ENCODE results near the gene STMND1.

GRCh38 chr6:17083397-17083796 lies 18.5 kb upstream of the STMND1 start:
- no peak for TF ChIP-seq POLR2A (IDR thresholded peaks at IDR 0.05)
- TF ChIP-seq, protein P1, sequence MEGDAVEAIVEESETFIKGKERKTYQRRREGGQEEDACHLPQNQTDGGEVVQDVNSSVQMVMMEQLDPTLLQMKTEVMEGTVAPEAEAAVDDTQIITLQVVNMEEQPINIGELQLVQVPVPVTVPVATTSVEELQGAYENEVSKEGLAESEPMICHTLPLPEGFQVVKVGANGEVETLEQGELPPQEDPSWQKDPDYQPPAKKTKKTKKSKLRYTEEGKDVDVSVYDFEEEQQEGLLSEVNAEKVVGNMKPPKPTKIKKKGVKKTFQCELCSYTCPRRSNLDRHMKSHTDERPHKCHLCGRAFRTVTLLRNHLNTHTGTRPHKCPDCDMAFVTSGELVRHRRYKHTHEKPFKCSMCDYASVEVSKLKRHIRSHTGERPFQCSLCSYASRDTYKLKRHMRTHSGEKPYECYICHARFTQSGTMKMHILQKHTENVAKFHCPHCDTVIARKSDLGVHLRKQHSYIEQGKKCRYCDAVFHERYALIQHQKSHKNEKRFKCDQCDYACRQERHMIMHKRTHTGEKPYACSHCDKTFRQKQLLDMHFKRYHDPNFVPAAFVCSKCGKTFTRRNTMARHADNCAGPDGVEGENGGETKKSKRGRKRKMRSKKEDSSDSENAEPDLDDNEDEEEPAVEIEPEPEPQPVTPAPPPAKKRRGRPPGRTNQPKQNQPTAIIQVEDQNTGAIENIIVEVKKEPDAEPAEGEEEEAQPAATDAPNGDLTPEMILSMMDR (IDR thresholded peaks at IDR 0.05) = no peak
